Smooth muscle cell (in vitro differentiated cells): Measurements from ENCODE around the gene EXO1. TPM values are rescaled to one million over a fixed set of nuclear protein-coding genes. Genes with fewer than 3 reads are reported as not detected.
"Not testable (repeated sequence)": the region's sequence is repeated elsewhere in the genome, so short reads cannot be mapped to it uniquely, and the experiment has no call there.

Experiments used
- DNase-seq: peaks from one replicate; lab custom pipeline; 2025; ENCODE audit not compliant: unreplicated experiment; lab: John Stamatoyannopoulos, UW
- H2AFZ ChIP-seq: fragments of 200-600 bp; sonication (generic); 2 replicates; pipeline ENCODE4 v1.6.0; 2016; ENCODE audit warnings: antibody characterized with exemption, low read depth, mild to moderate bottlenecking
- H3F3A ChIP-seq: fragments of 200-600 bp; sonication (generic); 2 replicates; pipeline ENCODE4 v1.6.0; 2017; ENCODE audit warnings: antibody characterized with exemption, low read depth
- H3K27ac ChIP-seq: fragments of 200-600 bp; sonication (generic); 2 replicates; pipeline ENCODE4 v1.5.1; 2016; ENCODE audit warnings: low read depth, mild to moderate bottlenecking
- H3K27me3 ChIP-seq: fragments of 200-600 bp; sonication (generic); 2 replicates; pipeline ENCODE4 v1.6.1; 2016; ENCODE audit warnings: low read depth, mild to moderate bottlenecking
- H3K36me3 ChIP-seq: fragments of 200-600 bp; sonication (generic); 2 replicates; pipeline ENCODE4 v1.5.1; 2016; ENCODE audit warnings: low read depth
- H3K4me1 ChIP-seq: fragments of 200-600 bp; sonication (generic); 2 replicates; pipeline ENCODE4 v1.5.1; 2016; ENCODE audit warnings: low read depth
- H3K4me2 ChIP-seq: fragments of 200-600 bp; sonication (generic); 2 replicates; pipeline ENCODE4 v1.6.0; 2016; ENCODE audit warnings: mild to moderate bottlenecking
- H3K4me3 ChIP-seq: fragments of 200-600 bp; sonication (generic); 2 replicates; pipeline ENCODE4 v1.5.1; 2016; ENCODE audit warnings: mild to moderate bottlenecking
- H3K79me2 ChIP-seq: fragments of 200-600 bp; sonication (generic); 2 replicates; pipeline ENCODE4 v1.6.0; 2016; ENCODE audit warnings: low read depth, mild to moderate bottlenecking
- H3K9ac ChIP-seq: fragments of 200-600 bp; sonication (generic); 2 replicates; pipeline ENCODE4 v1.6.0; 2016; ENCODE audit warnings: low read depth
- H3K9me3 ChIP-seq: fragments of 200-600 bp; sonication (generic); replicated peaks from 2 replicates; pipeline ENCODE4 v1.5.1; 2016; ENCODE audit warnings: low read depth
- H4K20me1 ChIP-seq: fragments of 200-600 bp; sonication (generic); 2 replicates; pipeline ENCODE4 v1.6.0; 2016; ENCODE audit warnings: low read depth
- WGBS: methylation state at CpG from one replicate; pipeline ENCODE4 v1.1.7; 2016; ENCODE audit warnings: low lambda C conversion rate; 5-methylcytosine and 5-hydroxymethylcytosine counted together
- polyA plus RNA-seq: library from polyadenylated mRNA; unstranded; fragments of >200 nt; fragmentation: Nextera tagmentation; extraction: Ambion mirVana; gene quantifications from 2 replicates; pipeline ENCODE4 v1.2.1, GENCODE V29; 2016
- total RNA-seq: library from RNA; depleted of rRNA; stranded (reverse); fragments of >200 nt; gene quantifications from 2 replicates; pipeline ENCODE4 v1.2.3, GENCODE V29; 2014
- TF ChIP-seq, protein P1 (sequence below): fragments of 200-600 bp; sonication (generic); IDR thresholded peaks from 2 replicates; pipeline ENCODE4 v1.5.1; 2017; ENCODE audit warnings: borderline replicate concordance, mild to moderate bottlenecking, antibody characterized with exemption; ENCODE audit not compliant: insufficient read depth, poor library complexity, severe bottlenecking

The EXO1 gene
- total and polyA plus RNA-seq, 2 experiments from 2014 or later: 7.5 to 11.0 TPM

GRCh38 chr1:241846862-241847539, 1.0 kb upstream of the EXO1 start:
- TF ChIP-seq, protein P1, sequence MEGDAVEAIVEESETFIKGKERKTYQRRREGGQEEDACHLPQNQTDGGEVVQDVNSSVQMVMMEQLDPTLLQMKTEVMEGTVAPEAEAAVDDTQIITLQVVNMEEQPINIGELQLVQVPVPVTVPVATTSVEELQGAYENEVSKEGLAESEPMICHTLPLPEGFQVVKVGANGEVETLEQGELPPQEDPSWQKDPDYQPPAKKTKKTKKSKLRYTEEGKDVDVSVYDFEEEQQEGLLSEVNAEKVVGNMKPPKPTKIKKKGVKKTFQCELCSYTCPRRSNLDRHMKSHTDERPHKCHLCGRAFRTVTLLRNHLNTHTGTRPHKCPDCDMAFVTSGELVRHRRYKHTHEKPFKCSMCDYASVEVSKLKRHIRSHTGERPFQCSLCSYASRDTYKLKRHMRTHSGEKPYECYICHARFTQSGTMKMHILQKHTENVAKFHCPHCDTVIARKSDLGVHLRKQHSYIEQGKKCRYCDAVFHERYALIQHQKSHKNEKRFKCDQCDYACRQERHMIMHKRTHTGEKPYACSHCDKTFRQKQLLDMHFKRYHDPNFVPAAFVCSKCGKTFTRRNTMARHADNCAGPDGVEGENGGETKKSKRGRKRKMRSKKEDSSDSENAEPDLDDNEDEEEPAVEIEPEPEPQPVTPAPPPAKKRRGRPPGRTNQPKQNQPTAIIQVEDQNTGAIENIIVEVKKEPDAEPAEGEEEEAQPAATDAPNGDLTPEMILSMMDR: no peak
- no peaks in the 10 kb centered on the region for H4K20me1 ChIP-seq
- H3K27me3 ChIP-seq: no peaks in the 10 kb centered on the region
- H3K79me2 ChIP-seq: no peaks in the 10 kb centered on the region
- peak overlapping the region; percentile 78 for H3K9ac ChIP-seq
- no peaks in the 10 kb centered on the region for H3F3A ChIP-seq
- peaks cover 8% of the 10 kb centered on the region for H3K4me1 ChIP-seq
- no peak for DNase-seq
- H3K36me3 ChIP-seq: no peaks in the 10 kb centered on the region
- no peaks in the 10 kb centered on the region for H3K9me3 ChIP-seq
- WGBS: 69% methylated on average over 4 of the region's 4 CpGs
- H3K4me3 ChIP-seq: peak overlapping the region; percentile 83
- H3K27ac ChIP-seq: peak overlapping the region; percentile 90
- peak overlapping the region; percentile 99 for H2AFZ ChIP-seq
- peak overlapping the region; percentile 87 for H3K4me2 ChIP-seq

- H3K4me3 ChIP-seq: peak overlapping the region; percentile 83
- no peaks in the 10 kb centered on the region for H4K20me1 ChIP-seq
- H3K9me3 ChIP-seq: no peaks in the 10 kb centered on the region
- peak overlapping the region; percentile 78 for H3K9ac ChIP-seq
- WGBS: 14% methylated on average over 6 of the region's 6 CpGs
- TF ChIP-seq, protein P1: no peak
- peaks cover 8% of the 10 kb centered on the region for H3K4me1 ChIP-seq
- peak overlapping the region; percentile 87 for H3K4me2 ChIP-seq
- no peak for DNase-seq
- H2AFZ ChIP-seq: peak overlapping the region; percentile 99
- no peaks in the 10 kb centered on the region for H3K79me2 ChIP-seq
- H3F3A ChIP-seq: no peaks in the 10 kb centered on the region
- peak overlapping the region; percentile 90 for H3K27ac ChIP-seq
- H3K36me3 ChIP-seq: no peaks in the 10 kb centered on the region
- no peaks in the 10 kb centered on the region for H3K27me3 ChIP-seq
Measured at GRCh38 chr1:241847540-241847795, 536 bp upstream of the EXO1 start.

DNA sequence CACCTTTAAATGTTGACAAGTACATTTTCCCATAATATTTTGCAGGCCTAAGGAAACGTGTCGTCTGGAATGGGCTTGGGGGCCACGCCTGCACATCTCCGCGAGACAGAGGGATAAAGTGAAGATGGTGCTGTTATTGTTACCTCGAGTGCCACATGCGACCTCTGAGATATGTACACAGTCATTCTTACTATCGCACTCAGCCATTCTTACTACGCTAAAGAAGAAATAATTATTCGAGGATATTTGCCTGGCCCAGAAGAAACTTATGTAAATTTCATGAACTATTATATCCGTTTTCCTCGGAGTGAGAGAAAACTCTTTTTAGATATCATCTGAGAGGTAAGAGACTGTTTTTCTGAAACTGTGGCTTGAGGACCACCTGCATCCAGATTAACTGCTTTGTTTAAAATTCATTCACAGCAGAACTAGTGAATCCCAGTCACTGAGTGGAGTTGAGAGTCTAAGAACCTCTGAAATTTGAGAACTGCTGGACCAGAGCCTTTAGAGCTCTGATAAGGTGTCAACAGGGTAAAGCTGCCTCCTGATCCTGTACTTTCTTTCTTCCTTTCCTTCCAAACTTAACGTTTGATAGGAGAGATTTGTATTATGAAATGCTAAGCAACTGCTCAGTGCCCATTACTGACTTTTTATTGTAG, 811 bp downstream of the EXO1 start:
- Histone ChIP-seq H3K4me1 (peaks cover 8% of the 10 kb centered on the region), H3K27ac (no peak overlapping the region), H3K27me3 (no peaks in the 10 kb centered on the region), H3K9me3 (no peaks in the 10 kb centered on the region), H3K4me2 (peak overlapping the region; percentile 87), H3K79me2 (no peaks in the 10 kb centered on the region), H3F3A (no peaks in the 10 kb centered on the region), H2AFZ (peak overlapping the region; percentile 99), H4K20me1 (no peaks in the 10 kb centered on the region), H3K36me3 (no peaks in the 10 kb centered on the region), H3K9ac (peak overlapping the region; percentile 78), H3K4me3 (peak overlapping the region; percentile 83)
- TF ChIP-seq, protein P1: no peak
- no peak for DNase-seq
- WGBS: 7% methylated on average over 13 of the region's 13 CpGs

- H3K4me3 ChIP-seq: peak overlapping the region; percentile 83
Measured at GRCh38 chr1:241849345-241849695, 1.3 kb downstream of the EXO1 start.

DNA sequence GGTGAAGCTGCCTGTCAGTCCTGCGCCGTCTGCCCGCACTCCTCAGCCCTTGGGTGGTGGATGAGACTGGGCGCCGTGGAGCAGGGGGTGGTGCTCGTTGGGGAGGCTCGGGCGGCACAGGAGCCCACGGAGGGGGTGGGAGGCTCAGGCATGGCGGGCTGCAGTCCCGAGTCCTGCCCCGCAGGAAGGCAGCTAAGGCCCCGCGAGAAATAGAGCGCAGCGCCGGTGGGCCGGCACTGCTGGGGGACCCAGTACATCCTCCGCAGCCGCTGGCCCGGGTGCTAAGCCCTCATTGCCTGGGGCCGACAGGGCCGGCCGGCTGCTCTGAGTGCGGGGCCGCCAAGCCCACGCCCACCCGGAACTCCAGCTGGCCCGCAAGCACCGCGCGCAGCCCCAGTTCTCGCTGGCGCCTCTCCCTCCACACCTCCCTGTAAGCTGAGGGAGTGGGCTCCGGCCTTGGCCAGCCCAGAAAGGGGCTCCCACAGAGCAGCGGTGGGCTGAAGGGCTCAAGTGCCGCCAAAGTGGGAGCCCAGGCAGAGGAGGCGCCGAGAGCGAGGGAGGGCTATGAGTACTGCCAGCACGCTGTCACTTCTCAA, 7.6 kb downstream of the EXO1 start:
- H3K27me3 ChIP-seq, H3K4me3 ChIP-seq, H3K79me2 ChIP-seq, H3K4me1 ChIP-seq, H3K4me2 ChIP-seq, H3K9ac ChIP-seq, H4K20me1 ChIP-seq, DNase-seq, H2AFZ ChIP-seq, H3K9me3 ChIP-seq, H3K27ac ChIP-seq, H3F3A ChIP-seq, H3K36me3 ChIP-seq: not testable (repeated sequence)
- WGBS: 97% methylated on average over 34 of the region's 41 CpGs

More at GRCh38 chr1:241849345-241849695, 1.3 kb downstream of the EXO1 start:
- H3K79me2 ChIP-seq: no peaks in the 10 kb centered on the region
- no peaks in the 10 kb centered on the region for H3F3A ChIP-seq
- H3K27ac ChIP-seq: no peak overlapping the region
- no peak for DNase-seq
- H2AFZ ChIP-seq: no peak overlapping the region
- 36% methylated on average over 6 of the region's 6 CpGs for WGBS
- H3K9me3 ChIP-seq: no peaks in the 10 kb centered on the region
- TF ChIP-seq, protein P1: no peak
- no peaks in the 10 kb centered on the region for H4K20me1 ChIP-seq
- no peaks in the 10 kb centered on the region for H3K27me3 ChIP-seq
- peaks cover 8% of the 10 kb centered on the region for H3K4me1 ChIP-seq
- no peaks in the 10 kb centered on the region for H3K36me3 ChIP-seq
- H3K9ac ChIP-seq: no peak overlapping the region
- H3K4me2 ChIP-seq: peak overlapping the region; percentile 87
